ENCODE results near the gene MAPRE3.

MAPRE3 gene

GRCh38 chr2:27040282-27040681 is 69.8 kb downstream of the MAPRE3 start:
- DNase-seq (ENCODE audit: low read depth, low spot score), result no peak

DNA sequence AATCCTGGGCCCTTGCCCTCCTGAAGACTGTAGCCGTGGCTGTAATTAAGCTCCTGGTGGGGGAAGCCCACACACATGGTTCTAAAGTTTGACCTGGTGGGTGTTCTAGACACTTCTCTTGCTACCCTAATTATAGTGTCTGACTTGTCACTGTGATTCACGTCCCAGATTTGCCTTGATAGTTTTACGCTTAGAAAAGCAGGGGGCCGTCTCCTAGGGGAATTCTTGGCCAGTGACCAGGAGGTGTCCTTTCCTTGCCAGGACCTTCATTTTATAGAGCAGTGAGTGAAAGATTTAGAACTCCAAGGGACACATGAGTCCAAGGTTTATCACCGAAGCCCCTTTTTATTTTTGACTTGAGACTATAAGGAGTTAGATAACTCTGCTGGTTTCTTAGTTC is 71.3 kb downstream of the MAPRE3 start:
- DNase-seq (ENCODE audit: low read depth, low spot score), result no peak

GRCh38 chr2:27042159-27042661 is 71.8 kb downstream of the MAPRE3 start:
- DNase-seq (ENCODE audit: low read depth, low spot score), result no peak

DNA sequence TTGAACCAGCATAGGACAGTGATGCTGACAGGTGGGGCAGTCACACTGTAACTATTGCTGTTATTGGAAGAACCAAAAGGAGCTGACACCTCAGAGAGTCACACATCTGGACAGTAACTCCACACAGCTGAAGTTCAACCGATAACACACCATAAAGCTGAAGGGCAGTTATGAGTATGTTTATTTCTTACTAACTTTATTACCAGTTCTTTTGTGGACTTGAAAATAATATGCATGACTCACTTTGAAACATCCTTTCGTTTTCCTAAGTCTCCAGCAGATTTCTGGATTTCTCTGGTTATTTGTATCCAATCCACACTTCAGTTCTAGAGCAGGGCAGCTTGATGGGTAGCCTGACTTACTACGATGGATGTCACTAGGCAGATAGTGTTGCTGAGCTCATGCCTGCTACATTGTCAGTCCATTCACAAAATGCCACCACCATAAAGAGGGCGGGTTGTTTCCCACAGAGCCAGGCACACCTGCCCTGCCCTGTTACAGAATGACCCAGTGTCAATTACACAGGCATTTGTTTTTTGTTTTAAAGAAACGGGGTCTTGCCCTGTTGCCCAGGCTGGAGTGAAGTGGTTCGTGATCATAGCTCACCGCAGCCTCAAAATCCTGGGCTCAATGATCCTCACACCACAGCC is 72.7 kb downstream of the MAPRE3 start:
- no peak for DNase-seq (ENCODE audit: low read depth, low spot score)

DNA sequence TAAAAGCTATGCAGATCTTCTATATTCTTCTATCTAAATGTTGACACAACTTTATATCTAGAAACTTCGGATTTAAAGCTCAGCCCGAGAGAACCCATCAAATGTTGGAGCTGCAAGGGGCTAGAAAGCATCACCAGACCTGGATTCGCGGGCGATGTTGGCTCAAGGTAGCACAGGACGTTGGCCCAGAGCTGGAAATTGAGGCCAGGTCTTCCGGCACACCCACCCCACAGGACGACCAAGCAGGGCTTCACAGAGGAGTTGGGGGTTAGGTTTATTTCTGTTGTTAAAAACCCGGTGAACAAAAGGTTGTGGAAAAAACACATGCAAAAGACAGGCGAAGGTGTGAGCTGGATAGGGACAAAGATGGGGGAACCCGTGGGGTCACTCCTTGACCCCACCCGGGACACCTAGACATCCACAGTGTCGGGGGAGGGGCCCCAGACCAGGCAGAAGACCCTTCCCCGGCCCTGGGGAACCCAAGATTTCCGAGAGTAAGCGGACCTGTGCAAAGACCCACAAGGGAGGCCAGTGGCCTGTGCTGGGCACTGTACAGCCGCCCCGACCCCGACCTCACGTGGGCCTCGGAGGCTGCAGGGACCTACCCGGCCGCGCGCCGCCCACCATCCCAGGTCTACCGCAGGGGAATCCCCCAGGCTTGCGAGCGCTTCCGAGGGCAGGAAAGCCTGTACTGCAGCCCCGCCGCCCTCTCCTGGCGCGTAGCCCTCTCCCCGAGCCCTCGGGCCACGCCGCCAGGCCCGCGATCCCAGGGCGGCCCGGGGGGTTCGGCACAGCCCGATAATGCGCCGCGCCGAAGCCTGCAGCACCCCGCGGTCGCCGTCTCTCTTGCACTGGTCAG is 79.2 kb downstream of the MAPRE3 start:
- no peak for DNase-seq (ENCODE audit: low read depth, low spot score)

DNA sequence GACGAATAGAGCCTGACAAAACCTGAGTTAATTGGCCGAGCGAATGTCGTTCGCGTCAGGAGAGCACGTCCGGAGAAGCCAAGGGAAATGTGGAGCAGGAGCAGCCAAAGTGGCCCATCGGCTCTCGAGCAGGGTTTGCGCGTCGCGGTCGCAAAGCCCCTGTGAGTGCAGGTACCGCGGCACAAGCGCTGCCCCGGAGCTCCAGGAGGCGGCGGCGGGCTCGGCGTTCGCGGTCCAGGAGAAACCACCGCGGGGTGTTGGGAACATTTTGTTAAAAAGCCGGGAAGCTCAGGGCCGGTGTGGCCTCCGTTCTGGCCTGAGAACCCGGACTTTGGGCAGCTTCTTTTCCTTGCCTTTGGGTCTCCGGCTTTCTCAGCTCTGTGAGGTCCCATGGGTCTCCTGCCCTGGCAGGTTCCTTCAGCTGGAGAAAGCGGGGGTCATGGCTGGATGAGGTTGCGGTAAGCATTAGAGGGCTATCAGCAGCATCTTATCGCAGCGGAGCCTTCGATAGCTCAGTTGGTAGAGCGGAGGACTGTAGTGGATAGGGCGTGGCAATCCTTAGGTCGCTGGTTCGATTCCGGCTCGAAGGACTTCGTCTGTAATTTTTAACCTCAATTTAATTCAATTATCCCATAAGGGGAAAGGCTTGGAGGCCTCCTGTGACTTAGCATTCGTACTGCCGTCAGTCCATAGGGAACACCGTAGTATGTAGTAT is 80.0 kb downstream of the MAPRE3 start:
- no peak for DNase-seq (ENCODE audit: low read depth, low spot score)

DNA sequence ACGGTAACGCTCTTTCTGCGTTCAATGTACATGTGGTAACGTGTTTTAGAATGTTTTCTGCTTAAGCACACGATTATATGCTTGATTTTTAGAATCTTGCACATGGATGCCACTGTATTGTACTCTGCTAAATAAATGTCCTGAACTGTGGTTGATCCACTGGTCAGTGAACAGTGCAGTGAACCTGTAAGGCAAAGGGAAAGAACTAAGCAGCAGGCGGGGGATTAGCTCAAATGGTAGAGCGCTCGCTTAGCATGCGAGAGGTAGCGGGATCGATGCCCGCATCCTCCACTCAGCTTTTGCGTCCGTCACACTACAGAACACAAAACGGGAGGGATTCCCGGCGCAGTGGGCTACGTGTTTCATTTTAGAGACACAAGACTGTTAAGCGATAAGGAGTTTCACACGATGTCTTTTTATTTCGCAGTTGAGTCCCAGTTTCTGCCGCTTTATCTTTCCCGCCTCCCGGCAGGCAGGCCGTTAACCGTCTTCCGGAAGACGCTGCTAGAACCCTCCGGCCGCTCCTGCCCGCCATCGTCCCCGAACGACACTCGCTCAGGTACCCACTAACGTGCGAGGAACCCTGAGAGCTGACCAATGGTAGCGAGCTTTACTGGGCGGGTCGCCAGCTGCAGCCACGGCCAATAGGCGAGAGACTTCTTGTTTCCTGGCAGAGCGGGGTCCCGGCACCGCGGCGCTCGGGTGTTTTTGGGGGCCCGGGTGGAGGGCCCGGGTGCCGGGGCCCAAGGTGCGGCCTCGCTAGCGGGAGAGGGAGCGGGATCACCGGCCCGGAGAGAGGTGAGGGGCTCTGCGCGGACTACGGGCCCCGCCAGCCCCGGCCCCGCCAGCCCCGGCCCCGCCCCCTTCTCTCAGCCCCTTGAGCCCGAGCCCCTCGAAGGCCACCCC is 80.8 kb downstream of the MAPRE3 start, which contains the start of gene AGBL5:
Gene AGBL5 (plus strand): TSS at position 673 of the 906 bp plus-strand sequence. CDS start 1,291 bp downstream, outside the sequence.
- no peak for DNase-seq (ENCODE audit: low read depth, low spot score)

- DNase-seq (ENCODE audit: low read depth, low spot score), result no peak
These were observed 81.6 kb downstream of the MAPRE3 start for GRCh38 chr2:27051902-27052645.

- DNase-seq (ENCODE audit: low read depth, low spot score), result no peak
These were observed 82.9 kb downstream of the MAPRE3 start for GRCh38 chr2:27053321-27053720.

- no peak for DNase-seq (ENCODE audit: low read depth, low spot score)
These were observed 83.3 kb downstream of the MAPRE3 start for GRCh38 chr2:27053776-27054175.

- no peak for DNase-seq (ENCODE audit: low read depth, low spot score)
These were observed 84.3 kb downstream of the MAPRE3 start for GRCh38 chr2:27054721-27055120.

DNA sequence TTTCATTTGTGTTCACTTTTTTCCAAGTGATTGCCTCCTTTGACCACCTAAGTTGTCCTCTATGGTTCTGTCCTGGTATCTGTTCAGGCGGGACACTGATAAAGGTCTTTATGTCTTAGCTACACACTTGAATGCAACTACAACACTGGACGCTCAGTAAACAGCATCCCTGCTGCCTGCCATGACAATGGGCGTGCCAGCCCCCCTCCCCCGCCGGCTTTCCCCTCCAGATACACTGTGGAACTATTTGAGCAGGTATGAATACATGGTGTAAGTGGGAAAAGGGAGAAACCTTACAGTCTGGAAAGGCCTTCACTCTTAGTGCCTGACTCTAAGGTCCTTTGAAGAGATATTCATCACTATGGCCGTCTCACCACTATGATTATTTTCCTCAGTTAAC is 86.7 kb downstream of the MAPRE3 start:
- DNase-seq (ENCODE audit: low read depth, low spot score), result no peak

DNA sequence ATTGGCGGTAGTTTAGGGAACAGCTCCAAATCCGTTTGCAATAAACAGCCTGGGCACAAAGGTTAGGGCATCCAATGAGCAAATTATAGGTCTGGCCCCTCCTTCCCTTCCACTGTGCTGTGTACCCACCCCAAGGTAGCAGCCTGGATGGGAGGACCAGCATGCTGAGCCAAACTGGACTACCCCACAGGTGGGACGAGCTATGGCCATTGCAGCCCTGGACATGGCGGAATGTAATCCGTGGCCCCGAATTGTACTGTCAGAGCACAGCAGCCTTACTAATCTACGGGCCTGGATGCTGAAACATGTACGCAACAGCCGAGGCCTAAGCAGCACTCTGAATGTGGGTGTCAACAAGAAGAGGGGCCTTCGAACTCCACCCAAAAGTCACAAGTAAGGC is 87.8 kb downstream of the MAPRE3 start:
- no peak for DNase-seq (ENCODE audit: low read depth, low spot score)

DNA sequence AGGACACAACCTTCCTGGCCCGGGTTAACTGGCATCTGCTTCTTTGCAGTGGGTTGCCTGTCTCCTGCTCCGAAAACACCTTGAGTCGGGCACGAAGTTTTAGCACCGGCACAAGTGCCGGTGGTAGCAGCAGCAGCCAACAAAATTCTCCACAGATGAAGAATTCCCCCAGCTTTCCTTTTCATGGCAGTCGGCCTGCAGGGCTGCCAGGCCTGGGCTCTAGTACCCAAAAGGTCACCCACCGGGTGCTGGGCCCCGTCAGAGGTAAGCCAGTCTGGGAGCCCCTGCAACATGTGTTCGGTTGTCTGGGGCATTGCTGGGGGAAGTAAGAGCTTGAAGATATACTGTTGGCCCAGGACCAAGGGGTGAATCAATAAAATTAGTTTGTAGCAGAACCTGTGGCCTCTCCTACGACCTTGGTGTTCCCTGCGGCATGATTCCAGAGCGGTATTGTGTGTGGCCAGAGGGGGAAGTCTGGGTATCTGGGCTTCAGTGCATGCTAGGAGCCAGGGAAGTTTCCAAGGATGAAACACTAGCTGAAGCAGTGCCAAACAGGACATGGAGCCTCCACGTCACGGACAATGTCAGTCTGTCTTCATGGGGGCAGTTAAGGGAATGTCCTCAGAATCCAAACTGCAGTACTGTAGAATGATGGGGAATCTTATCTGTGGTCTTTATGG is 88.8 kb downstream of the MAPRE3 start:
- no peak for DNase-seq (ENCODE audit: low read depth, low spot score)

- DNase-seq (ENCODE audit: low read depth, low spot score), result no peak
These were observed 89.9 kb downstream of the MAPRE3 start for GRCh38 chr2:27060323-27060722.

DNA sequence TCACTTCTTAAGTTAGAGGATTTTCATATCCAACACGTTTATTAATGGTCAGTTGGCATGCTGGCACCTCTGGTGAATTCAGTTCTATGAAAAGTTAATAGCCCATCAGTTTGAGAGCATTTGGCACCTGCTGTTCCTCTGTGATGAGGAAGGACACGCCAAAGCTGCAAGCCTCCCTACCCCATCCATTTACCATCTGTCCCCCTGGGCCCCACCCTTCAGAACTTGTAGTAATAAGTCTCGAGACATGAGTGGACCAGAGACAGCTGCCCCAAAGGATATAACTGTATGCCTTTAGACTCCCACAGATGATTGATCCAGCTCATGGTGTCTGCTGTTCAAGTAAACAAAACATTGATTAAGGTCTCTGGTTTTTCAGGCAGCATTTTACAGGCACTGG is 94.7 kb downstream of the MAPRE3 start:
- DNase-seq (ENCODE audit: low read depth, low spot score), result no peak

GRCh38 chr2:27067385-27067784 is 96.9 kb downstream of the MAPRE3 start:
- DNase-seq (ENCODE audit: low read depth, low spot score), result no peak

DNA sequence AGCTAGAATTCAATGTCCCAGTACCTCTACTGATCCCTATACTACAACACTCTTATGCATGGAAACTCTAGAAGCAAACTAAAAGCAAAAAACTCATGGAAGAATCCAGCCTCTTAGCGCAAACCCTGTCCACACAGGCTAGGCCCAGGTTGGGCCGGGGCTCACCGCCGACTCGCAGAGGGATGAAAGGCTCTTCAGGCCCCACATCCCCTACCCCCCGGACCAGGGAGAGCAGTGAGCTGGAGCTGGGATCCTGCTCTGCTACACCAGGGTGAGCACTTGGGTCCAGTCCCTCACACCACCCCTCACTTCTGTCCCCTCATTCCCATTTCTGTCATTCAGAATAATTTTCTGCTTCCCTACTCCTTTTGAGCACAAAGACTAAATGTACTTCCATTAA is 99.0 kb downstream of the MAPRE3 start:
- DNase-seq (ENCODE audit: low read depth, low spot score), result no peak

DNA sequence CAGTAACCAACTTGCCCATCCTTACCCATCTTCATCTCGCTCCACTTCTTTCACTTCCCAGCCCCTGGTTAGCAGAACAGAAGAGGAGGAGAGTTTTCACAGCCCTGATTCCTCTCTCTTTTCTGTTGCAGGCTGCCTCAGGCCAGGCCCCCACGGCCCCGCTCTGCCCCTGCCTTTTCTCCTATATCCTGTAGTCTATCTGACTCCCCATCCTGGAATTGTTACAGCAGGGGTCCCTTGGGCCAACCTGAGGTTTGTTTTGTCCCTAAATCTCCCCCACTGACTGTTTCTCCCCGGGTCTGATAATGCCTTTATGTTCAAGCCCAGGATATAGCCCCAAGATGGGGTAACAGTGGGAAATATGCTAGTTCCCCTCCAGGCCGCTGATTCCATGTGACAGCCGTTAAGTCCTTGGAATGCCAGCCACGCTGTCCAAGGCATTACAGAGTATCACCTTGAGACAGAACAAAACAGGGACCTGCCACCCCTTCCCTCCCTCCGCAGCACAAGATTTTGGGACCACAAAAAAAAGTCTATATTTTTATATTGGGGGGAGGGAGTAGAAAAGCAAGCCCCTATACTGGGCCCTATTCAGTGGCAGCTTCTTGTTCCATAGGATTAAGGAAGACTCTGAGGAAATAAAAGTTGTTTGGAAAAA is 99.7 kb downstream of the MAPRE3 start:
- no peak for DNase-seq (ENCODE audit: low read depth, low spot score)
